Measurements from ENCODE around the gene DNAJB6.

Gene DNAJB6

DNA sequence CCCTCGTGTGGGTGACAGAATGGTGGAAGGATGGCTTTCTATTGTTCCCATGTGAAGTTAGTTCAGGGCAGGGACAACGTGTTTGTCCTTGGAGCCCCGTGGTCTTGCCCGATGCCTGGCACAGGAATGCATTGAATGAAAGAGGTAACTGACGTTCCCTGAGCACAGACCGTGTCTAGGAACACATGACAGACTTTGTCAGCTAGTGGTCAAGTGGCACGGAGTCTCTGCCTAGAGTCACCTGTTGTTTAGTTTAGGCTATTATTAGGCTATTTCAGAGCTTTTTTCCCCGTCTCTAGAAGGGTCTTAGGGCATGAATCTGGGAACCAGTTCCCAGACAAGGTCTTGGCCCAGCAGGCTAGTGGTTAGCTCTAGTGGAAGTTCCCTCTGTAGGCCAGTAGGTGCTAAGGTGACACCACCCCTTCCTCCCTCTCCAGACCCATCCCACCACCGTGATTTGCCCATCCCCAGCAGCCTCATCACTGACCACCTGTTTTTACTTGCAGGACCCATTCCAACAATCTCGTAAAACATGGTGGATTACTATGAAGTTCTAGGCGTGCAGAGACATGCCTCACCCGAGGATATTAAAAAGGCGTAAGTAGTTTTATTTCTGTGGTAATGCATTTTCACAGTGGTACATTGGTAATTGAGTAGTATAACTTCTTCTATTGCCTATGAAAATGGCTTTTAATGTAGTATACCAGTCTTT is 21.4 kb downstream of the DNAJB6 start:
- peaks cover 26% of the 10 kb centered on the region for H4K20me1 ChIP-seq (ENCODE audit: low read depth, low read length)
- H3K4me2 ChIP-seq (ENCODE audit: low read depth, low read length, poor library complexity, severe bottlenecking): no peak overlapping the region
- peaks cover 76% of the 10 kb centered on the region for H3K79me2 ChIP-seq (ENCODE audit: insufficient read depth, low read length)
- no peaks in the 10 kb centered on the region for H3F3A ChIP-seq (ENCODE audit: insufficient read depth)
- no peaks in the 10 kb centered on the region for H3K9me3 ChIP-seq (ENCODE audit: insufficient read depth, low read length)
- H3K27me3 ChIP-seq (ENCODE audit: low read length): no peaks in the 10 kb centered on the region
- no peak overlapping the region for H2AFZ ChIP-seq (ENCODE audit: low read depth, low read length, severe bottlenecking)
- peaks cover 5% of the 10 kb centered on the region; the same call in 1 of the 2 replicates for H3K36me3 ChIP-seq (ENCODE audit: low read length)
- no peak overlapping the region for H3K4me3 ChIP-seq (ENCODE audit: insufficient read depth, low read length, poor library complexity, severe bottlenecking)
- H3K9ac ChIP-seq (ENCODE audit: low read length): no peak overlapping the region
- TF ChIP-seq, protein P1, sequence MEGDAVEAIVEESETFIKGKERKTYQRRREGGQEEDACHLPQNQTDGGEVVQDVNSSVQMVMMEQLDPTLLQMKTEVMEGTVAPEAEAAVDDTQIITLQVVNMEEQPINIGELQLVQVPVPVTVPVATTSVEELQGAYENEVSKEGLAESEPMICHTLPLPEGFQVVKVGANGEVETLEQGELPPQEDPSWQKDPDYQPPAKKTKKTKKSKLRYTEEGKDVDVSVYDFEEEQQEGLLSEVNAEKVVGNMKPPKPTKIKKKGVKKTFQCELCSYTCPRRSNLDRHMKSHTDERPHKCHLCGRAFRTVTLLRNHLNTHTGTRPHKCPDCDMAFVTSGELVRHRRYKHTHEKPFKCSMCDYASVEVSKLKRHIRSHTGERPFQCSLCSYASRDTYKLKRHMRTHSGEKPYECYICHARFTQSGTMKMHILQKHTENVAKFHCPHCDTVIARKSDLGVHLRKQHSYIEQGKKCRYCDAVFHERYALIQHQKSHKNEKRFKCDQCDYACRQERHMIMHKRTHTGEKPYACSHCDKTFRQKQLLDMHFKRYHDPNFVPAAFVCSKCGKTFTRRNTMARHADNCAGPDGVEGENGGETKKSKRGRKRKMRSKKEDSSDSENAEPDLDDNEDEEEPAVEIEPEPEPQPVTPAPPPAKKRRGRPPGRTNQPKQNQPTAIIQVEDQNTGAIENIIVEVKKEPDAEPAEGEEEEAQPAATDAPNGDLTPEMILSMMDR (IDR thresholded peaks at IDR 0.05; ENCODE audit: insufficient read depth, low read length, poor library complexity, severe bottlenecking): no peak
- no peak for TF ChIP-seq EZH2phosphoT487 (conservative IDR thresholded peaks at IDR 0.05; ENCODE audit: low read length)
- no peaks in the 10 kb centered on the region for H3K9me2 ChIP-seq (replicated peaks; ENCODE audit: insufficient read depth, low read length)
- H3K27ac ChIP-seq (ENCODE audit: low read depth, low read length): no peak overlapping the region

- H3K27ac ChIP-seq (ENCODE audit: low read depth, low read length): no peak overlapping the region
- H3K9me2 ChIP-seq (replicated peaks; ENCODE audit: insufficient read depth, low read length): no peaks in the 10 kb centered on the region
- H4K20me1 ChIP-seq (ENCODE audit: low read depth, low read length): peaks cover 26% of the 10 kb centered on the region
- no peak overlapping the region for H3K4me2 ChIP-seq (ENCODE audit: low read depth, low read length, poor library complexity, severe bottlenecking)
- no peak overlapping the region for H3K4me3 ChIP-seq (ENCODE audit: insufficient read depth, low read length, poor library complexity, severe bottlenecking)
- no peaks in the 10 kb centered on the region for H3F3A ChIP-seq (ENCODE audit: insufficient read depth)
- no peaks in the 10 kb centered on the region for H3K9me3 ChIP-seq (ENCODE audit: insufficient read depth, low read length)
- peaks cover 7% of the 10 kb centered on the region; the same call in 1 of the 2 replicates for H3K36me3 ChIP-seq (ENCODE audit: low read length)
- H3K9ac ChIP-seq (ENCODE audit: low read length): no peak overlapping the region
- peaks cover 76% of the 10 kb centered on the region for H3K79me2 ChIP-seq (ENCODE audit: insufficient read depth, low read length)
- no peak overlapping the region for H2AFZ ChIP-seq (ENCODE audit: low read depth, low read length, severe bottlenecking)
- H3K27me3 ChIP-seq (ENCODE audit: low read length): no peaks in the 10 kb centered on the region
- TF ChIP-seq, protein P1 (IDR thresholded peaks at IDR 0.05; ENCODE audit: insufficient read depth, low read length, poor library complexity, severe bottlenecking): no peak
- no peak for TF ChIP-seq EZH2phosphoT487 (conservative IDR thresholded peaks at IDR 0.05; ENCODE audit: low read length)
These were observed 21.9 kb downstream of the DNAJB6 start for GRCh38 chr7:157358753-157359096.

GRCh38 chr7:157359581-157359980 is 22.8 kb downstream of the DNAJB6 start:
- no peak overlapping the region for H3K9ac ChIP-seq (ENCODE audit: low read length)
- H3F3A ChIP-seq (ENCODE audit: insufficient read depth): no peaks in the 10 kb centered on the region
- H3K27ac ChIP-seq (ENCODE audit: low read depth, low read length): no peak overlapping the region
- peaks cover 27% of the 10 kb centered on the region for H4K20me1 ChIP-seq (ENCODE audit: low read depth, low read length)
- H2AFZ ChIP-seq (ENCODE audit: low read depth, low read length, severe bottlenecking): no peak overlapping the region
- H3K36me3 ChIP-seq (ENCODE audit: low read length): peaks cover 11% of the 10 kb centered on the region
- no peaks in the 10 kb centered on the region for H3K9me3 ChIP-seq (ENCODE audit: insufficient read depth, low read length)
- H3K27me3 ChIP-seq (ENCODE audit: low read length): no peaks in the 10 kb centered on the region
- H3K4me3 ChIP-seq (ENCODE audit: insufficient read depth, low read length, poor library complexity, severe bottlenecking): no peak overlapping the region
- H3K79me2 ChIP-seq (ENCODE audit: insufficient read depth, low read length): peaks cover 76% of the 10 kb centered on the region
- H3K4me2 ChIP-seq (ENCODE audit: low read depth, low read length, poor library complexity, severe bottlenecking): no peak overlapping the region
- TF ChIP-seq, protein P1 (IDR thresholded peaks at IDR 0.05; ENCODE audit: insufficient read depth, low read length, poor library complexity, severe bottlenecking): no peak
- no peak for TF ChIP-seq EZH2phosphoT487 (conservative IDR thresholded peaks at IDR 0.05; ENCODE audit: low read length)
- no peaks in the 10 kb centered on the region for H3K9me2 ChIP-seq (replicated peaks; ENCODE audit: insufficient read depth, low read length)
